Measurements from ENCODE around the gene MTFR1L. TPM values are rescaled to one million over a fixed set of nuclear protein-coding genes. Genes with fewer than 3 reads are reported as not detected.

Gene MTFR1L
- total RNA-seq, 1 experiment from 2014 or later = 38.8 TPM

- no peak overlapping the region for H3K4me3 ChIP-seq (ENCODE audit: insufficient read depth, low read depth, low read length)
- H3K36me3 ChIP-seq (replicated peaks; ENCODE audit: control insufficient read depth, insufficient read depth, low read length) = no peaks in the 10 kb centered on the region
- H3K27me3 ChIP-seq (ENCODE audit: control insufficient read depth, insufficient read depth, low read length) = peaks cover 1% of the 10 kb centered on the region
- no peak for DNase-seq
Observed at GRCh38 chr1:25798666-25799351, 20.9 kb upstream of the MTFR1L start.

DNA sequence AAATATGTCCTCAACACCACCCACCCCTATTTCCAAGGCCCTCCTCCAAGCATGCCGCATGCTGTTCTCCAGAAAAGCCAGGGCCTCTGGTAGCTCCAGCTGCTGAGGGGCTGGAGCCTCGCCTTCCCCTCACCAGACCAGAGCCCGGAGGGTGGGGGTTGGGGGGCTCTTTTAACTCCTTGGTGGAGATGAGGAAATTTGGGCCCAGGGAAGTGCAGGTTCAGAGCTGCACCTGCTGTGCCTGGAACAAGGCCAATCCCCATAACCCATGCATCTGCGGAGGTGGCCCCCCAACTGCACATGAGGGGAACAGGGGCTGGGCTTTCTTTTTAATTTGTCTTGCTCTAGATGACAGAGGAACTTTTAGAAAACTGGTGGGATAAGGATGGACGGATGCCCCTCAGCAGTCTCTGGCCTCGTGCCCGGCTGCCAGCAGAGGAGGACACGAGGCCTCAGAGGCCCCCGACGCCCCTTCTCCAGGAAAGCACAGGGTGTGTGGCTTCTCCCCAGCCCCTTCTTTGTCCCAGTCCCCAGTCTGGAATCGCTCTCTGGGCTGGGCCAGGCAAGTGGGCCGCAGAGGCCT, 20.3 kb upstream of the MTFR1L start:
- peak; percentile 63 for DNase-seq
- Histone ChIP-seq H3K27me3 (ENCODE audit: control insufficient read depth, insufficient read depth, low read length) (peaks cover 1% of the 10 kb centered on the region), H3K36me3 (replicated peaks; ENCODE audit: control insufficient read depth, insufficient read depth, low read length) (no peaks in the 10 kb centered on the region), H3K4me3 (ENCODE audit: insufficient read depth, low read depth, low read length) (peak overlapping the region; percentile 32)

GRCh38 chr1:25799935-25800702, 19.6 kb upstream of the MTFR1L start, which contains the start of gene SELENON:
Gene SELENON (plus strand): TSS chr1:25800193. CDS start chr1:25800231, 38 bp downstream.
- Histone ChIP-seq H3K4me3 (ENCODE audit: insufficient read depth, low read depth, low read length) (peak within 1 kb of the TSS; percentile 57), H3K27me3 (ENCODE audit: control insufficient read depth, insufficient read depth, low read length) (peaks cover 1% of the 10 kb centered on the region), H3K36me3 (replicated peaks; ENCODE audit: control insufficient read depth, insufficient read depth, low read length) (no peaks in the 10 kb centered on the region; the same call in 1 of the 2 replicates)
- peak; percentile 99 for DNase-seq

- H3K27me3 ChIP-seq (ENCODE audit: control insufficient read depth, insufficient read depth, low read length) = peaks cover 1% of the 10 kb centered on the region
- DNase-seq = peak; percentile 54
- H3K4me3 ChIP-seq (ENCODE audit: insufficient read depth, low read depth, low read length) = peak overlapping the region; percentile 57
- H3K36me3 ChIP-seq (replicated peaks; ENCODE audit: control insufficient read depth, insufficient read depth, low read length) = peaks cover 4% of the 10 kb centered on the region
Observed at GRCh38 chr1:25800703-25801377, 18.9 kb upstream of the MTFR1L start.

GRCh38 chr1:25802915-25803314, 16.8 kb upstream of the MTFR1L start:
- H3K36me3 ChIP-seq (replicated peaks; ENCODE audit: control insufficient read depth, insufficient read depth, low read length) = peaks cover 6% of the 10 kb centered on the region
- no peak for DNase-seq
- peaks cover 1% of the 10 kb centered on the region; the same call in 1 of the 2 replicates for H3K27me3 ChIP-seq (ENCODE audit: control insufficient read depth, insufficient read depth, low read length)
- no peak overlapping the region for H3K4me3 ChIP-seq (ENCODE audit: insufficient read depth, low read depth, low read length)

GRCh38 chr1:25803368-25803767, 16.4 kb upstream of the MTFR1L start:
- no peak overlapping the region for H3K4me3 ChIP-seq (ENCODE audit: insufficient read depth, low read depth, low read length)
- H3K36me3 ChIP-seq (replicated peaks; ENCODE audit: control insufficient read depth, insufficient read depth, low read length) = peaks cover 6% of the 10 kb centered on the region
- DNase-seq = no peak
- peaks cover 1% of the 10 kb centered on the region; the same call in 1 of the 2 replicates for H3K27me3 ChIP-seq (ENCODE audit: control insufficient read depth, insufficient read depth, low read length)

- Histone ChIP-seq H3K36me3 (replicated peaks; ENCODE audit: control insufficient read depth, insufficient read depth, low read length) (peaks cover 10% of the 10 kb centered on the region), H3K4me3 (ENCODE audit: insufficient read depth, low read depth, low read length) (no peak overlapping the region), H3K27me3 (ENCODE audit: control insufficient read depth, insufficient read depth, low read length) (peaks cover under 1% of the 10 kb centered on the region; the same call in 1 of the 2 replicates)
- peak; percentile 74 for DNase-seq
Observed at GRCh38 chr1:25804244-25804963, 15.3 kb upstream of the MTFR1L start.

DNA sequence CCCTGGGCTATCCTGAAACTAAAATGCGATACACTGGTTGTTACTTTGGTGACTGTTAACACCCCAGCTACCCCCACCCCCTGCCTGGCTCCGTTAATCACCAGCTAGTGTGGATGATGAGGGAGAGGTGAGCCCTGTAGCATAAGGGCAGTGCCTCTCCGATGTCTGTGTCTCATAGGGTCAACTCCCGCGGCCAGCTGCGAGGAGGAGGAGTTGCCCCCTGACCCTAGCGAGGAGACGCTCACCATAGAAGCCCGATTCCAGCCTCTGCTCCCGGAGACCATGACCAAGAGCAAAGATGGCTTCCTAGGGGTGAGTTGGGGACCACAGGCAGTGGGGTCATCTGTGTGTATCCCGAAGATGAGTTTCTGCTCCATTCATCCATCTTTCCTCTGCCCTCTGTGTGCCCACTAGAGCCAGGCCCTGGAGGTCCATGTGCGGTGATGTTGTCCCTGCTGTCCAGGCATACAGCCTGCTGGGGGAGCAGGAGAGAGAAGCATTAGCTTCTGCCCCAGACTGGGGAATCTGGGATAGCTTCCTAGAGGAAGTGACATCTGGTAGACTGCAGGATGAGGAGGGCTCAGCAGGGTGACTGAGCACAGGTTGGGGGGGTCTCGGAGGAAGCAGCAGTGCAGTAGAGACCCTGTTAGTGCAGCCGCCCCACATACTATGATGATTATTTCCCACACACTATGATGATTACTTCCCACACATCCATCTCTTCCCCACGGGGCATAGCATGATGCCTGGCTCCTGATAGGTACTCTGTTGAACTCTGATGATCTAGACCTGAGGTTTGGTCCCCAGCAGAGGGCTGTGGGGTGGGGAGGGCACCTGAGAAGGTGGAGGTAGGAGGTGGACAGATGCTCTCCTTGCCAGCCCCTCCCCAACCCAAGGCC, 14.5 kb upstream of the MTFR1L start:
- no peaks in the 10 kb centered on the region for H3K27me3 ChIP-seq (ENCODE audit: control insufficient read depth, insufficient read depth, low read length)
- peak; percentile 41 for DNase-seq
- no peak overlapping the region for H3K4me3 ChIP-seq (ENCODE audit: insufficient read depth, low read depth, low read length)
- peaks cover 12% of the 10 kb centered on the region for H3K36me3 ChIP-seq (replicated peaks; ENCODE audit: control insufficient read depth, insufficient read depth, low read length)

DNA sequence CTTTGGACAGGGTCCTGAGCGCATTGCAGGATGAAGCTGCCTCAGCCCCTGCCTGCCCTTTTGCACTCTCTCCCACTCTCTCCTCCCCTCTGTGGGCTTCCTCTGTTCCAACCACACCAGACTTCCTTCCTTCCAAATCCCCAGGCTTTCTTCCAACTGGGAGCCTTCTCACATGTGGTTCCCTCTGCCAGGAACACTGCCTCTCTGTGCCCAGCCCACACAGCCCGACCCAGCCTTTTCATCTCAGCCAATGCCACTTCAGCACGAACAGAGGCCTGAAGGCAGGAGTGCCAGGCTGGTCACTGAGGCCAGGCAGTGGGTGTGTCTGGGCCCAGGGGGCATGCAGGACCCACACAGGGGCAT, 13.9 kb upstream of the MTFR1L start:
- no peaks in the 10 kb centered on the region for H3K27me3 ChIP-seq (ENCODE audit: control insufficient read depth, insufficient read depth, low read length)
- DNase-seq = no peak
- H3K36me3 ChIP-seq (replicated peaks; ENCODE audit: control insufficient read depth, insufficient read depth, low read length) = peaks cover 13% of the 10 kb centered on the region
- H3K4me3 ChIP-seq (ENCODE audit: insufficient read depth, low read depth, low read length) = no peak overlapping the region

- H3K4me3 ChIP-seq (ENCODE audit: insufficient read depth, low read depth, low read length) = no peak overlapping the region
- no peak for DNase-seq
- H3K36me3 ChIP-seq (replicated peaks; ENCODE audit: control insufficient read depth, insufficient read depth, low read length) = peaks cover 16% of the 10 kb centered on the region
- H3K27me3 ChIP-seq (ENCODE audit: control insufficient read depth, insufficient read depth, low read length) = no peaks in the 10 kb centered on the region
Observed at GRCh38 chr1:25806418-25806817, 13.3 kb upstream of the MTFR1L start.

DNA sequence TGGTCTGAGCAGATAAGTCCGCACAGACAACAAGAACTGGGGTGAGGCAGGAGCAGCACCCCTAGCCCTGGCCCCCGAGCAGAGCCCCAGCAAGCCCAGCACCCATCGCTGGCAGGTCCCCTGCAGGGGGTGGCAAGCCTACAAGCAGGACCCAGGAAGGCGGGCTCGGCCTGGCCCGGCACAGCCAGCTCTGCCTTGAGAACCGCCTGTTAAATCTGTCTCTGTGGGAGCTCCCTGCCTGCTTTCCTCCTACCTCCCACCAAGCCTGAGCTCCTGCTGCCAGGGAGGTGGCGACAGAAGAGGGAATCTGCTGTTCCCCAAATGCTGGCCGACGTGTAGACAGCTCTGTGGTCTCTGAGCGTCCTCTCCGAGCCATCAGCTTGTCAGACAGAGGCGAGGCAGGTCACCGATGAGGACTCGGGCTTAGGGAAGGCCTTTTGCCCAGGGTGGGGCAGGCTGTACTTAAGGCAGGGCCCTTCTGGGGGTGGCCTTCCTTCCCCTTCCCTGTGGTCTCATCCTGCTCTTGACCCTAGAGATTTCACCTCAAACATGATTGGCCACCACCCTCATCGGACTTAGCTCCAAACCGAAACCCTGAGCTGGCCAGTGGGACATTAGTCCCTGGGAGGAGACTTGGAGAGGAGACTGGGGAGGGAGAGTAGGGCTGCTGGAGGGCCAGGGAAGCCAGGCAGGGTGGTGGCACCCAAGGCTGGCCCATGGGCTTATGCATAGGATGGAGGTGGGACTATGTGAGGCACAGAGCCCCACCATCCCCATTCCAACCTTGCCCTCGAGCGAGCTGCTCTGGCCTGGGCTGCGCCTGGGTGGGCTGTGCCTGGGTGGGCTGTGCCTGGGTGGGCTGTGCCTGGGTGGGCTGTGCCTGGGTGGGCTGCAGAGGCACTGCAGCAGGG, 12.0 kb upstream of the MTFR1L start:
- peaks cover 16% of the 10 kb centered on the region for H3K36me3 ChIP-seq (replicated peaks; ENCODE audit: control insufficient read depth, insufficient read depth, low read length)
- DNase-seq = peak; percentile 49
- H3K4me3 ChIP-seq (ENCODE audit: insufficient read depth, low read depth, low read length) = no peak overlapping the region
- no peaks in the 10 kb centered on the region for H3K27me3 ChIP-seq (ENCODE audit: control insufficient read depth, insufficient read depth, low read length)

DNA sequence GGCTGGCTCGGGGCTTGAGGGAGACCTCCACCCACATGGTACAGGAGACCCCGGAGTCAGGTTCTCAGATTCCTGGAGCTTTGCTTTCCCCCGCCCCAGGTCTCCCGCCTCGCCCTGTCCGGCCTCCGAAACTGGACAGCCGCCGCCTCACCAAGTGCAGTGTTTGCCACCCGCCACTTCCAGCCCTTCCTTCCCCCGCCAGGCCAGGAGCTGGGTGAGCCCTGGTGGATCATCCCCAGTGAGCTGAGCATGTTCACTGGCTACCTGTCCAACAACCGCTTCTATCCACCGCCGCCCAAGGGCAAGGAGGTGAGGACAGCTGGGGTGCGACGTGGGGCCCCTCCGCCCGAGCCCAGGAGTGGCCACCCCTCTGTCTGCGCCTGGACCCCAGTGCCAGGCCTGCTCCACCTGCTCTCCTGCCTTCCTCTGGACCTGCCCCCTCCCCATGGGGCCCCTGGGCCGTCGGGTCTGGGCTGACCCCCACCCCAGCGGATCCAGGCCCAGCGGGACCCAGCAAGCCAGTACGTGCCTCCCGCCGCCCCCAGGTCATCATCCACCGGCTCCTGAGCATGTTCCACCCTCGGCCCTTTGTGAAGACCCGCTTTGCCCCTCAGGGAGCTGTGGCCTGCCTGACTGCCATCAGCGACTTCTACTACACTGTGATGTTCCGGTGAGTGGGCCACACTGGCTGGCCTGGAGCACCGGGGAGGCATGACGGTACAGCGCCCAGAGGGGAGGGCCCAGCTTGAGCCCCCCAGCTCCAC, 11.1 kb upstream of the MTFR1L start:
- H3K4me3 ChIP-seq (ENCODE audit: insufficient read depth, low read depth, low read length) = no peak overlapping the region
- peak; percentile 43 for DNase-seq
- peaks cover 16% of the 10 kb centered on the region for H3K36me3 ChIP-seq (replicated peaks; ENCODE audit: control insufficient read depth, insufficient read depth, low read length)
- no peaks in the 10 kb centered on the region for H3K27me3 ChIP-seq (ENCODE audit: control insufficient read depth, insufficient read depth, low read length)
